Sigmoid colon (tissue), 4 donors: Measurements from ENCODE around the gene PPP4R2.

Source experiments
- POLR2A ChIP-seq, 2 donors: fragments of 450-650 bp; IDR thresholded peaks; one replicate each; pipeline ENCODE4 v1.6.1; 2016; ENCODE audit warnings: antibody characterized with exemption in 2 of 2, mild to moderate bottlenecking in 2 of 2, moderate library complexity in 2 of 2
- POLR2AphosphoS5 ChIP-seq, 4 donors: sonication (generic); formaldehyde crosslinking; IDR thresholded peaks; one replicate each; pipeline ENCODE4 v1.6.1; 2017; ENCODE audit warnings: antibody characterized with exemption in 4 of 4
- TF ChIP-seq, protein P1 (sequence below), 4 experiments: fragments of 450-650 bp in 3 of 4; fragments of 200-600 bp in 1 of 4; IDR thresholded peaks; one replicate each; pipeline ENCODE4 v1.5.1; 2016 to 2019; ENCODE audit warnings: antibody characterized with exemption in 4 of 4, mild to moderate bottlenecking in 3 of 4, moderate library complexity in 2 of 4

DNA sequence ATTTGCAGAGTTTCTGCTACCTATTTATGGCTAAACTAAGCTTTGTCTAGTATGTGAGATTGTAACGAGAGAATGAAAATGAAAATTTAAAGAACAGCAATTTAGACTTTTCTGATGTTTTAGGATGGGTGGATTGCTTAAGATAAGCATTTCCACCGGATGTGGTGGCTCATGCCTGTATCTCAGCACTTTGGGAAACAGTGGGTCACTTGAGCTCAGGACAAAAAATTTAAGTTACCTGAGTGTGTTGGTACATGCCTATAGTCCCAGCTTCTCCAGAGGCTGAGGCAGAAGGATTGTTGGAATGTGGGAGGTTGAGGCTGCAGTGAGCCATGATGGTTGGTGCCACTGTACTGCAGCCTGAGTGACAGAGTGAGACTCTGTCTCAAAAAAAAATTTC lies 3.3 kb downstream of the PPP4R2 start:
- TF ChIP-seq, protein P1, sequence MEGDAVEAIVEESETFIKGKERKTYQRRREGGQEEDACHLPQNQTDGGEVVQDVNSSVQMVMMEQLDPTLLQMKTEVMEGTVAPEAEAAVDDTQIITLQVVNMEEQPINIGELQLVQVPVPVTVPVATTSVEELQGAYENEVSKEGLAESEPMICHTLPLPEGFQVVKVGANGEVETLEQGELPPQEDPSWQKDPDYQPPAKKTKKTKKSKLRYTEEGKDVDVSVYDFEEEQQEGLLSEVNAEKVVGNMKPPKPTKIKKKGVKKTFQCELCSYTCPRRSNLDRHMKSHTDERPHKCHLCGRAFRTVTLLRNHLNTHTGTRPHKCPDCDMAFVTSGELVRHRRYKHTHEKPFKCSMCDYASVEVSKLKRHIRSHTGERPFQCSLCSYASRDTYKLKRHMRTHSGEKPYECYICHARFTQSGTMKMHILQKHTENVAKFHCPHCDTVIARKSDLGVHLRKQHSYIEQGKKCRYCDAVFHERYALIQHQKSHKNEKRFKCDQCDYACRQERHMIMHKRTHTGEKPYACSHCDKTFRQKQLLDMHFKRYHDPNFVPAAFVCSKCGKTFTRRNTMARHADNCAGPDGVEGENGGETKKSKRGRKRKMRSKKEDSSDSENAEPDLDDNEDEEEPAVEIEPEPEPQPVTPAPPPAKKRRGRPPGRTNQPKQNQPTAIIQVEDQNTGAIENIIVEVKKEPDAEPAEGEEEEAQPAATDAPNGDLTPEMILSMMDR (IDR thresholded peaks at IDR 0.05), result no peak
- TF ChIP-seq POLR2AphosphoS5 (IDR thresholded peaks at IDR 0.05) (no peak), POLR2A (IDR thresholded peaks at IDR 0.05) (no peak)
